KOPT-K1 (cell line): ENCODE results near the gene MTO1.
"Not testable (repeated sequence)": the region's sequence is repeated elsewhere in the genome, so short reads cannot be mapped to it uniquely, and the experiment has no call there.

Experiments used
- H3K27ac ChIP-seq: fragments of 200-600 bp; sonication (generic); 2 replicates; pipeline ENCODE4 v1.5.1; 2016; ENCODE audit warnings: antibody characterized with exemption, mild to moderate bottlenecking, low read depth, low read length; ENCODE audit not compliant: poor library complexity, severe bottlenecking
- H3K36me3 ChIP-seq: fragments of 200-600 bp; sonication (generic); 2 replicates; pipeline ENCODE4 v1.5.1; 2017; ENCODE audit warnings: antibody characterized with exemption, mild to moderate bottlenecking, low read length, moderate library complexity; ENCODE audit not compliant: insufficient read depth
- H3K9me3 ChIP-seq: fragments of 200-600 bp; sonication (generic); 2 replicates; pipeline ENCODE4 v1.5.1; 2017; ENCODE audit warnings: antibody characterized with exemption, low read length, mild to moderate bottlenecking; ENCODE audit not compliant: insufficient read depth, poor library complexity, severe bottlenecking

Gene MTO1

DNA sequence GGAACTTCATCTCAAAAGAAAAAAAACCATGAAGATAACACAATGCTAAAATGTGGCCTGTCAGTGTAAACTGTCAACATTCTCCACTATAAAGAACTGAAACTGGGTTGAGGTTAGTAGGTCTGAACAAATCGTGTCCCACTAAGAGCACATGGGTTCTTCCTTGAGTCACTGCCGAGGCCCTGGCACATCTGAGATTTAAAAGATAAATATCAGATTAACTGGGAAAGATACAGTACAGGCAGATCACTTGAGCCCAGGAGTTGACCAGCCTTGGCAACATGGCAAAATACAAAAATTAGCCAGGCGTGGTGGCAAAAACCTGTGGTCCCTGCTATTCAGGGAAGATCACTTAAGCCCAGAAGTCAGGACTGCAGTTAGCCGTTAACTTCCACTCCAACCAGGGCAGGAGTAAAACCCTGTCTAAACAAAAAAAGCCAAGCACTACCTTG, 53.7 kb downstream of the MTO1 start:
- Histone ChIP-seq H3K27ac (no peak overlapping the region), H3K9me3 (no peaks in the 10 kb centered on the region), H3K36me3 (peaks cover 61% of the 10 kb centered on the region)

DNA sequence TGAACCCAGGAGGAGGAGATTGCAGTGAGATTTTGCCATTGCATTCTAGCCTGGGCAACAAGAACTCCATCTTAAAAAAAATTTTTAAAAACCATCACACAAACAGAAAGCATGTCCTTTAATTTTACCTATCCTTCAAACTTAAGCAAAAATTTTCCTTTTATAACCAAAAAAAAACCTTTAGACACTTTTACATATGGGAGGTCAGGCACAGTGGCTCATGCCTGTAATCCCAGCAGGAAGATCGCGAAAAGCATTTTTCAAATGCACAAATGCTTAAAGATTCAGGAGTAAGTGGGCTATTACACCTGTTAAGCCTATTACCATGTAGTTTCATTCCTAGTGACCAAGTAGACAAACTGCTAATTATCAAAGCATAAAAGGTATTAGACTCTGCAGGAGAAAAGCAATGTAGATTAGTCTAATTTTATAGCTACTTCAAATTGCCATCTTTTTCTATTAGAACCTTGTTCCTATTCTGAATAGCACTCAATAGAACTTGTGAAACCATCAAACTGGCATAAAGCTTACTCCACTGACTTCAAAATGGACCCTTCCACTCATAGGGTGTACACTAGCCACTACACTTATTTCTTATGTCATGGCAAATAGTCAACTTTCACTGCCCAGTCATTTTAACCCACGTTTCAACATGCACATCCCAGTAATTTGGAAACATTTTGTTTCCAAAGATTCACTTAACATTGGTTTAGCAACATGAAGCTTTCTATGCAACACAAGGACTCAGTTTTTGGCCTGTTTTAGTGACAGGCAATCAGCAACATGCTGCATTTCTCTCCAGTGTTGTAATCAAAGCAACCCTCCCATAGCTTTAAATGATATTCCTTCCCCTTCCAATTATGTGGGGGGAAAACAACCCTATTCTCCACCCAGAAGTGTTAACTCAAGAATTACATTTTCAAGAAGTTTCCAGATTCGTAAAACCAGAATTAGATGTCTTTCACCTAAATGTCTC, 55.3 kb downstream of the MTO1 start:
- no peaks in the 10 kb centered on the region for H3K9me3 ChIP-seq
- H3K27ac ChIP-seq, result no peak overlapping the region
- H3K36me3 ChIP-seq, result peaks cover 66% of the 10 kb centered on the region

- Histone ChIP-seq H3K27ac (peak overlapping the region; percentile 99), H3K36me3 (peaks cover 66% of the 10 kb centered on the region)
- not testable (repeated sequence) for H3K9me3 ChIP-seq
Observed at GRCh38 chr6:73518100-73518981, 56.8 kb downstream of the MTO1 start.

DNA sequence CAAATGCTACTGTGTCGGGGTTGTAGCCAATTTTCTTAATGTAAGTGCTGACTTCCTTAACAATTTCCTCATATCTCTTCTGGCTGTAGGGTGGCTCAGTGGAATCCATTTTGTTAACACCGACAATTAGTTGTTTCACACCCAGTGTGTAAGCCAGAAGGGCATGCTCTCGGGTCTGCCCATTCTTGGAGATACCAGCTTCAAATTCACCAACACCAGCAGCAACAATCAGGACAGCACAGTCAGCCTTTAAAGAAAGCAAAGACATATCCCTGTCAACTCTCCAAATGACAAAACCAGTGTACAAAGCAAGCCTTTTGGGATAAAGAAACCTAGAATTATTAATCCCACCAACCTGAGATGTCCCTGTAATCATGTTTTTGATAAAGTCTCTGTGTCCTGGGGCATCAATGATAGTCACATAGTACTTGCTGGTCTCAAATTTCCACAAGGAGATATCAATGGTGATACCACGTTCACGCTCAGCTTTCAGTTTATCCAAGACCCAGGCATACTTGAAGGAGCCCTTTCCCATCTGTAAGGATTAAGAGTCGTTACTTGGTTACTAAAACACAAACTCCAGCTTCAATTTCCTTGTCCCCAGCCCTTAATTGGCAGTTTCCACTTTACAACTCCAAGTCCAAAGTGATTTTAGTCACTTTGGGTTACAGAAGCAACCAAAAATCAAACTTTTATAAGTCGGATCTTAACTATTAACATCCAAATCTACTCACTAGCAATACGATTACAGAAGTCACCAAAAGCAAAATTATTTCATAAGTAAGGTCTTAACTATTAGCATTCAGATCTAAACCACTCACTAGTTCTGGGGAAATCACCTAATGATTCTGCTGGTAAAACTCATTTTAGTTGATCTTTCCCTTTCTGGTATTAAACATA, 57.7 kb downstream of the MTO1 start:
- peak overlapping the region; percentile 99 for H3K27ac ChIP-seq
- not testable (repeated sequence) for H3K9me3 ChIP-seq
- peaks cover 66% of the 10 kb centered on the region for H3K36me3 ChIP-seq

DNA sequence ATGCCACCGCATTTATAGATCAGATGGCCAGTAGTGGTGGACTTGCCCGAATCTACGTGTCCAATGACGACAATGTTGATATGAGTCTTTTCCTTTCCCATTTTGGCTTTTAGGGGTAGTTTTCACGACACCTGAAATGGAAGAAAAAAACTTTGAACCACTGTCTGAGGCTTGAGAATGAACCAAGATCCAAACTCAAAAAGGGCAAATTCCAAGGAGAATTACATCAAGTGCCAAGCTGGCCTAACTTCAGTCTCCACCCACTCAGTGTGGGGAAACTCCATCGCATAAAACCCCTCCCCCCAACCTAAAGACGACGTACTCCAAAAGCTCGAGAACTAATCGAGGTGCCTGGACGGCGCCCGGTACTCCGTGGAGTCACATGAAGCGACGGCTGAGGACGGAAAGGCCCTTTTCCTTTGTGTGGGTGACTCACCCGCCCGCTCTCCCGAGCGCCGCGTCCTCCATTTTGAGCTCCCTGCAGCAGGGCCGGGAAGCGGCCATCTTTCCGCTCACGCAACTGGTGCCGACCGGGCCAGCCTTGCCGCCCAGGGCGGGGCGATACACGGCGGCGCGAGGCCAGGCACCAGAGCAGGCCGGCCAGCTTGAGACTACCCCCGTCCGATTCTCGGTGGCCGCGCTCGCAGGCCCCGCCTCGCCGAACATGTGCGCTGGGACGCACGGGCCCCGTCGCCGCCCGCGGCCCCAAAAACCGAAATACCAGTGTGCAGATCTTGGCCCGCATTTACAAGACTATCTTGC, 58.6 kb downstream of the MTO1 start:
- Histone ChIP-seq H3K9me3 (no peaks in the 10 kb centered on the region), H3K36me3 (peaks cover 57% of the 10 kb centered on the region), H3K27ac (peak overlapping the region; percentile 99)

DNA sequence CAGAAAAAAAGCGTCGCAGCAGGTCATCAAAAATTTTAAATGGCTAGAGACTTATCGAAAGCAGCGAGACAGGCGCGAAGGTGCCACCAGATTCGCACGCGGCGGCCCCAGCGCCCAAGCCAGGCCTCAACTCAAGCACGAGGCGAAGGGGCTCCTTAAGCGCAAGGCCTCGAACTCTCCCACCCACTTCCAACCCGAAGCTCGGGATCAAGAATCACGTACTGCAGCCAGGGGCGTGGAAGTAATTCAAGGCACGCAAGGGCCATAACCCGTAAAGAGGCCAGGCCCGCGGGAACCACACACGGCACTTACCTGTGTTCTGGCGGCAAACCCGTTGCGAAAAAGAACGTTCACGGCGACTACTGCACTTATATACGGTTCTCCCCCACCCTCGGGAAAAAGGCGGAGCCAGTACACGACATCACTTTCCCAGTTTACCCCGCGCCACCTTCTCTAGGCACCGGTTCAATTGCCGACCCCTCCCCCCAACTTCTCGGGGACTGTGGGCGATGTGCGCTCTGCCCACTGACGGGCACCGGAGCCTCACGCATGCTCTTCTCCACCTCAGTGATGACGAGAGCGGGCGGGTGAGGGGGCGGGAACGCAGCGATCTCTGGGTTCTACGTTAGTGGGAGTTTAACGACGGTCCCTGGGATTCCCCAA, 59.3 kb downstream of the MTO1 start, which contains the start of gene EEF1A1:
TSS of gene EEF1A1 (minus strand) at position 345 of the 663 bp plus-strand sequence. CDS start 1,006 bp downstream, outside the sequence.
- H3K9me3 ChIP-seq, result no peaks in the 10 kb centered on the region
- peaks cover 50% of the 10 kb centered on the region for H3K36me3 ChIP-seq
- H3K27ac ChIP-seq, result peak within 1 kb of the TSS; percentile 99

DNA sequence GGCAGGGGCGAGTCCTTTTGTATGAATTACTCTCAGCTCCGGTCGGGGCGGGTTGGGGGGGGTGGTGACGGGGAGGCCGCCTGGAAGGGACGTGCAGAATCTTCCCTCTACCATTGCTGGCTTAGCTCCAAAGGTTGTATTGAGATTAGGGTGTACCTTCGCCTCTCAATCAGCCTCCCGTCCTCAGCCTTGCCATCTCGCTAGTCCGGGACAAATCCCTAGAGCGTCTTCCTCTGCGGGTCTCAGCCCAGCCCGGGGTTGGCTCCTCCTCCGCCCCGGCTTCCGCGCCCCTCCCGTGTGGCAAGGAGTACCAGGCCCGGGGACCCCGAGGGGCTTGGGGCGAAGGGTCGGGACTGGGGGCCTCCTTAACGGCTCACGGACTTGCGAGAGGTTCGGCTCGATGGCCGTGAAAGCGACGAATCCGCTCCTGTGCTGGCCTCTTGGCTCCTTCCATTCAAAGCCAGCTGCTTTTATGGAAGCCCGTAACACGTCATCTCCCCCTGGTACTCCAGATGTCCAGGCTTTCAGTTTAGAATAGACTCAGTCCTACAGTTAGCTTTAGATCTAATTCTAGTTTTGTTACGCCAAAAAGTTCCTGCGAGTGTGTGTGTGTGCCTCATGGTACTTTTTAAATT, 59.9 kb downstream of the MTO1 start:
- Histone ChIP-seq H3K27ac (peak overlapping the region; percentile 99), H3K9me3 (no peaks in the 10 kb centered on the region), H3K36me3 (peaks cover 43% of the 10 kb centered on the region)

DNA sequence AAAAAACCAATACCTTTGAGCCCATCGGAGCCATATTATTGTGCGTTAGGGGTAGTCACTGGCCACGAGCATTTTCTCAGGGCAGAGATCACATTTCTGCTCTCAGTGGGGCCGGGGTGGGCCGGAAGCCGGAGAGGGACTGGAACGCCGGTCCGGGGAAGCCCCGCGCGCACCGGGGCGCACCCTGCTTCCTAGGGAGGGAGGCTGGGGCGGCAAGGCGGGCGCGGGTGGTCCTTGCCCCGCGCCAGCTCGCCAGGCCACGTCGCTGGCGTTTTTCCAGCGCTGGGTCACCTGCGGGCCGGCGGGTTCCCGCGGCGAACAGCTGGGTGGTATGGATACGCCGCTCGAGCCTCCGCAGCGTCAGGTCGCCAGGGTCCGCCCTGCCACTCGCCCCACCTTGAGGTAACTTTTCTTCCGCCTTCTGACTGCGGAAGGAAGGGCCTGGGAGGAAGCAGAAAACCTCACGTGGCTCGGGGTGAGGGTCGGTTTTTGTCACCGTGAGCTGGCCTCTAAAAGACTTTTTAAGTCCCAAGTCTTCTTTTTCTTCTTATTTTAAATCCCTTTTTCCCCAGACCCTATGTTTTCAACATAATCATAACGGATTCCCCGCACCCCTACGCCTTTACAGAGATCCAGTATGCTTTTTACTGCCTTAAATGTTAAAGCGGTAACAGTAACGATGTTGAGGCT, 62.0 kb downstream of the MTO1 start:
- peak overlapping the region; percentile 99 for H3K27ac ChIP-seq
- peaks cover 22% of the 10 kb centered on the region for H3K36me3 ChIP-seq
- no peaks in the 10 kb centered on the region for H3K9me3 ChIP-seq

DNA sequence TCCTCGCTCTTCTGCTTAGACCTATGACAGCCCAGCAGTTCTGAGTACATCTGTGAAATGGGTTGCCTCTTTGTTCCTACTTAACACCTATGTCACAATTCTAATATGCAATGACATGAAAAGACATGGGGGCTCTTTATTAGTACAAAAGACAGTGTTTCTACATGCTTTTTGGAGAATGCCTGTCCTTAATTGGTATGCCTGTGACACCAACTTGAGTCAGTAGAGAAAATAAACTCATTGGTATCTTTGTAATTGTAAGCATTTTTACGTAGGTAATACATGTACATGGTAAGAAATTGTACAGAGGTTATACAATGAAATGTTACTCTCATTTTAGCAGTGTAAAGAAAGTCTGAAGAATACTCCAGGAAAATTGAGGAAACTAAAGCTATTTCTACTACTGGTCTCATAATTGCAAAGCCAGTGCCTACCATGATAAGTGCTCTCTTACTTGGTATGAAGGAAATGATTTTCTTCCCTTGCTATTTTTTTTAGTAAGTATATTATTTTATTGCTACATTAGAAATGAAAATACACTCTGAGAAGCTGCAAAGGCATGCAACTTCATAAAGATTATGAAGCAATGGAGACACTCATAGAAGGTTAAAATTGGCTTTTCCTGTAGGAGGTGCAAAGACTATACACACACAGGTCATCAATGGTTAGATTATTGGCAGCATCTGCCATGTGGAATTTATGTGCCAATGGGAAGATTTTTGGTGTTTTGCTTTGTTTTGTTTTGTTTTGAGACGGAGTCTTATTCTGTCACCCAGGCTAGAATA, 64.2 kb downstream of the MTO1 start:
- H3K36me3 ChIP-seq, result peaks cover under 1% of the 10 kb centered on the region; the same call in 1 of the 2 replicates
- no peaks in the 10 kb centered on the region for H3K9me3 ChIP-seq
- no peak overlapping the region for H3K27ac ChIP-seq

- Histone ChIP-seq H3K36me3 (no peaks in the 10 kb centered on the region), H3K9me3 (no peaks in the 10 kb centered on the region), H3K27ac (no peak overlapping the region)
Observed at GRCh38 chr6:73528897-73529296, 67.4 kb downstream of the MTO1 start.

DNA sequence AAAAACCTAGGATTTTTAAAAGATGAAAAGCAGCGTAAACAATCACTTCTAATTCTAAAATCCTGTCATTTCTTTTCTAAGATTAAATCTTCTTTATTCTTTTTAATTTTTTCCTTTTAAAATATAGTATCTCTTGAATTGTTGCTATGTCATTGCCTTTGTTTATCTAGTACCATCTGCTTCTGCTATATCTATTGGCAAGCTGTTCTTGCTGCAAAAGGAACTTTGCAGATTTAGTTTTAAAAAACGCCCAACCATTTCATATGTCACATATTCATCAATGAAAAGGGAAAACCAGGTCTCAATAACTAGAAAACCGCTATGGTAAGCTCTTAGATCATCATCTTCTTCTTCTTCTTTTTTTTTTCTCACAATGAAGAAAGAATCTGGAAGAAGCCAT, 70.8 kb downstream of the MTO1 start:
- no peaks in the 10 kb centered on the region for H3K9me3 ChIP-seq
- no peak overlapping the region for H3K27ac ChIP-seq
- H3K36me3 ChIP-seq, result no peaks in the 10 kb centered on the region

- H3K36me3 ChIP-seq, result no peaks in the 10 kb centered on the region
- no peak overlapping the region for H3K27ac ChIP-seq
- H3K9me3 ChIP-seq, result no peaks in the 10 kb centered on the region
Observed at GRCh38 chr6:73534628-73535027, 73.1 kb downstream of the MTO1 start.
